ENCODE data around the gene CD276. TPM values are rescaled to one million over a fixed set of nuclear protein-coding genes. Genes with fewer than 3 reads are reported as not detected.
"Not testable (repeated sequence)": the region's sequence is repeated elsewhere in the genome, so short reads cannot be mapped to it uniquely, and the experiment has no call there.

CD276 gene
- total RNA-seq, 1 experiment from 2014 or later: 136 TPM

DNA sequence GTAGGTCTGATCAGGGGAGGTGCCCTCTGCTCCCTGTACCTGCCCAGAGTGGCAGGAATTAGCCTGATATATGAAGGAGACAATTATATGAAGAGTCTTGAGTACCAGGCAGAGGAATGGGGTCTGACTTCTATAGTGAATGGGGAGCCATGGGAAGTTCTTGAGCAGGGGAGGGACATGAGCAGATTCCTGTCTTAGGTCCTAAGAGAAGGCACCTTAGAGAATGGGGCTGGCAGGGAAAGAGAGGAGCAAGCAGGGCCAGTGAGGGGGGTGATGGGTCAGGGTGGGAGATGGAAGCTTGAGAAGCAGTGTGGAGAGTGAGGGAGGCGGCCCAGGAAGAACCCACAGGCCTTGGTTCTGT lies 12.4 kb downstream of the CD276 start:
- H3K36me3 ChIP-seq (replicated peaks; ENCODE audit: control insufficient read depth, insufficient read depth, low read length): peaks cover 1% of the 10 kb centered on the region
- H3K4me3 ChIP-seq (ENCODE audit: insufficient read depth, low read depth, low read length): no peak overlapping the region
- no peaks in the 10 kb centered on the region for H3K27me3 ChIP-seq (ENCODE audit: control insufficient read depth, insufficient read depth, low read length)
- no peak for DNase-seq

DNA sequence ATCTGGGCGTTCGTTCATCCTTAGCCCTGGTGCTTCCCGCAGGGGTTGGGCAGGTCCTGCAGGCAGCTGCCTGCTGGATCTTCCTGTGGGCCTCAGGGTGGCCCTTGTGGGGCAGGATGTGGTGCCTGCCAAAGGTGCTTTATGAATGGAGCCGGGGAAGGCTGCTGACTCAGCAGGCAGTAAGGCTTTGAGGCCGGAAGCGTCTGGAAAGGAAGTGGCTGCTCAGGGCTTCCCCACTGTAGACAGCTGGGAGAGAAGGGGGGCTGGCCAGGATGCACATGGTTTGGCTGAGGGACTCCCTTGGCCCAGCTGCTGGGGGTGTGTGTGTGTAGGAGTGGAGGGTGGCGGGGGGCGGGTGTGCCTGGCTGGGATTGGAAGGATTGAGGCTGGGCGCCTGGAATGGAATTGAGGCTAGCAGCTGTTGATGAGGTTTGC lies 12.9 kb downstream of the CD276 start:
- DNase-seq: peak; percentile 78
- Histone ChIP-seq H3K36me3 (replicated peaks; ENCODE audit: control insufficient read depth, insufficient read depth, low read length) (peaks cover 1% of the 10 kb centered on the region), H3K27me3 (ENCODE audit: control insufficient read depth, insufficient read depth, low read length) (no peaks in the 10 kb centered on the region), H3K4me3 (ENCODE audit: insufficient read depth, low read depth, low read length) (no peak overlapping the region)

DNA sequence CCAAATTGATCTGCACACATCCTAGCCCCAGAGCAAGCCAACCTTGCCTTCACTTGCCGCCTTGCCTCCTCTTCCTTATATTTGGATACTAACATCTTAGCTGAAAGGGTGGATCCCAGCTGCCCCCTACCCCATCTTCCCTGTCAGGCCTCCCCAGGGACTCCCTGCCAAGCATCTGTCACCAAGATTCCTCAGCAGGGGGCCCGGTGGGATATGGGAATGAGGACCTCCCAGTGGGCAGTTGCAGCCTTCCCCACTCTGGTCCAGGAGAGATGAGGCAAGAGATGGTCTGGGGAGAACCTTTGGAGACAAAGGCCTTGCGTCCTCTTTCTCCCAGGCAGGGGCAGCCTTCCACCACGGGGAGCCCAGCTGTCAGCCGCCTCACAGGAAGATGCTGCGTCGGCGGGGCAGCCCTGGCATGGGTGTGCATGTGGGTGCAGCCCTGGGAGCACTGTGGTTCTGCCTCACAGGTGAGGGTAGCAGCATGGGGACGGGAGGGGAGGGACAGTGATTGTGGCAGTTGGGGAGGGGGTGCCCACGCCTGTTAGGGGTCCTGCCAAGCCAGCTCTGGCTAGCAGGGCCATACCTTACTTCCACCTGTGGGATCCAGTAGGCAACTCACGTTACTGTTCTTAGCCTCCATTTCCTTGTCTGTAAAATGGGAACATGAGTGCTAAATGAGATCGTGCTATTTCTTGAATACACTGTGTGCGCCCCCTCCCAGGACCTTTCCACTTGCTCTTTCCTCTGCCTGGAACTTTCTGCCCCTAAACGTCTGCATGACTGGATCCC lies 15.3 kb downstream of the CD276 start:
- no peaks in the 10 kb centered on the region for H3K27me3 ChIP-seq (ENCODE audit: control insufficient read depth, insufficient read depth, low read length)
- H3K4me3 ChIP-seq (ENCODE audit: insufficient read depth, low read depth, low read length): no peak overlapping the region
- DNase-seq: peak; percentile 39
- H3K36me3 ChIP-seq (replicated peaks; ENCODE audit: control insufficient read depth, insufficient read depth, low read length): peaks cover 3% of the 10 kb centered on the region

DNA sequence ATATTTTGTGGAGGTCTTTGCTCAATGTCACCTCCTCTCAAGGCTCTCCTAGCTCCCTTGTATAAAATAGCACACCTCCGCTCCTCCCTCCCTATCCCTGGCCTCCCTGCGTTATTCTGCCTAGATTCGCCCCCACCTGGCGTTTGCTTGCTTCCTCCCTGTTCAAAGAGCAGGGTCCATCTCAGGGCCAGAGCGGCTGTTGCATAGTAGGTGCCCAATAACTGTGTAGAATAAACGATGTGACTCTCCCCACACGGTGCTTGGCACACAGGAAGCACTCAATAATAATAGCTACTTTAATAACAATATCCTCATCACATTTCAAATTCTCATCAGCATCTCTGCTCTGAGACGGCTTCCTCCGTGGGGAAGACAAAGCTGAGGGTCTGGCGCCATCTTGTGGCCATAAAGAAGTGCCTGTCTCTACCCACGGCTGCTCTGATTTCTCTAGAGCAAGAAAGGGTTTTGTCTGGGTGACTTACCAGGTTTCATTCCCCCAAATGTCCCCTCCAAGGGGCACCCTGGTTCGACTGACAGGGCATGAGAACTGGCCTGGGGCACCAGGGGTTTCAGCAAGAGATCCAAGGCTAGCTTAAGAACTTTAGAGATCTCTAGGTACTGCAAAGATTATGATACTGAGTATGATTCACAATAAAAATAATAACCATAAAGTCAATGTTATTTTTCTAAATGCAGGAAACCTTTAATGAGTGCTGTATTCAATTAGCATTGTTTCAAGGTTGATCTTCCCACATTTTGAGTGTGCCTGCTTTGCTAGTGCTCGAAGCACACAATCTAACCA lies 16.1 kb downstream of the CD276 start:
- peak; percentile 87 for DNase-seq
- H3K27me3 ChIP-seq (ENCODE audit: control insufficient read depth, insufficient read depth, low read length): no peaks in the 10 kb centered on the region
- H3K4me3 ChIP-seq (ENCODE audit: insufficient read depth, low read depth, low read length): no peak overlapping the region
- peaks cover 6% of the 10 kb centered on the region for H3K36me3 ChIP-seq (replicated peaks; ENCODE audit: control insufficient read depth, insufficient read depth, low read length)

DNA sequence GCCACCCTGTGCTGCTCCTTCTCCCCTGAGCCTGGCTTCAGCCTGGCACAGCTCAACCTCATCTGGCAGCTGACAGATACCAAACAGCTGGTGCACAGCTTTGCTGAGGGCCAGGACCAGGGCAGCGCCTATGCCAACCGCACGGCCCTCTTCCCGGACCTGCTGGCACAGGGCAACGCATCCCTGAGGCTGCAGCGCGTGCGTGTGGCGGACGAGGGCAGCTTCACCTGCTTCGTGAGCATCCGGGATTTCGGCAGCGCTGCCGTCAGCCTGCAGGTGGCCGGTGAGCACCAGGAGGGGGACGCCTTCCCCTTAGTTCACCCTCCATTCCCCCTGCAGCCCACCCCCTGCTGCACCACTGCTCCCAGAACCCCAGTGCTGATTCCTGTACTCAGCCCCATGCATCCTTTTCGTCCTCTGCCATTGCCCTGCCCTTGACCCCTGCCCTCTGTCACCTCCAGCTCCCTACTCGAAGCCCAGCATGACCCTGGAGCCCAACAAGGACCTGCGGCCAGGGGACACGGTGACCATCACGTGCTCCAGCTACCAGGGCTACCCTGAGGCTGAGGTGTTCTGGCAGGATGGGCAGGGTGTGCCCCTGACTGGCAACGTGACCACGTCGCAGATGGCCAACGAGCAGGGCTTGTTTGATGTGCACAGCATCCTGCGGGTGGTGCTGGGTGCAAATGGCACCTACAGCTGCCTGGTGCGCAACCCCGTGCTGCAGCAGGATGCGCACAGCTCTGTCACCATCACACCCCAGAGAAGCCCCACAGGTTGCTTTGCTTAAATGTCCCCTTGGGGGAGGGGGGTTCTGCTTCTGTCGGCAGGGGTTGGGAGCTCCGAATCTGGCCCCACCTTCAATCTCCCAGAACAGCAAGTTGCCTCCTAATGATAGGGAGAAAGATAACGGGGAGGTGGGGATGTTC lies 18.4 kb downstream of the CD276 start:
- peak; percentile 55 for DNase-seq
- not testable (repeated sequence) for H3K27me3 ChIP-seq (ENCODE audit: control insufficient read depth, insufficient read depth, low read length); H3K4me3 ChIP-seq (ENCODE audit: insufficient read depth, low read depth, low read length)
- peaks cover 14% of the 10 kb centered on the region for H3K36me3 ChIP-seq (replicated peaks; ENCODE audit: control insufficient read depth, insufficient read depth, low read length)

DNA sequence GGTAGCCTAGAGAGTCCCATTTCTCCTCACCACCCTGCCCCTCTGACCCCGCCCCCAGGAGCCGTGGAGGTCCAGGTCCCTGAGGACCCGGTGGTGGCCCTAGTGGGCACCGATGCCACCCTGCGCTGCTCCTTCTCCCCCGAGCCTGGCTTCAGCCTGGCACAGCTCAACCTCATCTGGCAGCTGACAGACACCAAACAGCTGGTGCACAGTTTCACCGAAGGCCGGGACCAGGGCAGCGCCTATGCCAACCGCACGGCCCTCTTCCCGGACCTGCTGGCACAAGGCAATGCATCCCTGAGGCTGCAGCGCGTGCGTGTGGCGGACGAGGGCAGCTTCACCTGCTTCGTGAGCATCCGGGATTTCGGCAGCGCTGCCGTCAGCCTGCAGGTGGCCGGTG lies 19.4 kb downstream of the CD276 start:
- not testable (repeated sequence) for H3K4me3 ChIP-seq (ENCODE audit: insufficient read depth, low read depth, low read length); DNase-seq; H3K27me3 ChIP-seq (ENCODE audit: control insufficient read depth, insufficient read depth, low read length)
- H3K36me3 ChIP-seq (replicated peaks; ENCODE audit: control insufficient read depth, insufficient read depth, low read length): peaks cover 23% of the 10 kb centered on the region

DNA sequence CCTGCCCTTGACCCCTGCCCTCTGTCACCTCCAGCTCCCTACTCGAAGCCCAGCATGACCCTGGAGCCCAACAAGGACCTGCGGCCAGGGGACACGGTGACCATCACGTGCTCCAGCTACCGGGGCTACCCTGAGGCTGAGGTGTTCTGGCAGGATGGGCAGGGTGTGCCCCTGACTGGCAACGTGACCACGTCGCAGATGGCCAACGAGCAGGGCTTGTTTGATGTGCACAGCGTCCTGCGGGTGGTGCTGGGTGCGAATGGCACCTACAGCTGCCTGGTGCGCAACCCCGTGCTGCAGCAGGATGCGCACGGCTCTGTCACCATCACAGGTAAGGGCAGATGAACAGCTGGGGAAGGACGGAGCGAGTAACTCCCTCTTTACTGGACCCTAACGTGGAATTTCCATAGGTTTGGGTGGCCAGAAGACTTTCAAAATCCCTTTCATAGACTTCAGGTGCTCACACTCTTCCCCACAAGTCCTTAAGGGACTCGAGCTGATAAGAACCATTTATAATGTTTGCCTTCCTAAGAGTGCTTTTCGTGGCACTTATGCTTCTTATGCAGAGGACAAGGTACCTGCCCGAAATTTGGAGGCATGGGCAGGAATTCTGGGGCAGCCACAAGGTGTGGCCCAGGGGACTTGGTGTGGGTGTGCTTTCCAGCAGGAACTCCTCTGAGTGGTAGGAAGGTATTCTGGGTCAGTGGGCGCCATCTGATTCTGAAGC lies 20.1 kb downstream of the CD276 start:
- H3K4me3 ChIP-seq (ENCODE audit: insufficient read depth, low read depth, low read length); H3K27me3 ChIP-seq (ENCODE audit: control insufficient read depth, insufficient read depth, low read length); DNase-seq: not testable (repeated sequence)
- H3K36me3 ChIP-seq (replicated peaks; ENCODE audit: control insufficient read depth, insufficient read depth, low read length): peaks cover 25% of the 10 kb centered on the region

DNA sequence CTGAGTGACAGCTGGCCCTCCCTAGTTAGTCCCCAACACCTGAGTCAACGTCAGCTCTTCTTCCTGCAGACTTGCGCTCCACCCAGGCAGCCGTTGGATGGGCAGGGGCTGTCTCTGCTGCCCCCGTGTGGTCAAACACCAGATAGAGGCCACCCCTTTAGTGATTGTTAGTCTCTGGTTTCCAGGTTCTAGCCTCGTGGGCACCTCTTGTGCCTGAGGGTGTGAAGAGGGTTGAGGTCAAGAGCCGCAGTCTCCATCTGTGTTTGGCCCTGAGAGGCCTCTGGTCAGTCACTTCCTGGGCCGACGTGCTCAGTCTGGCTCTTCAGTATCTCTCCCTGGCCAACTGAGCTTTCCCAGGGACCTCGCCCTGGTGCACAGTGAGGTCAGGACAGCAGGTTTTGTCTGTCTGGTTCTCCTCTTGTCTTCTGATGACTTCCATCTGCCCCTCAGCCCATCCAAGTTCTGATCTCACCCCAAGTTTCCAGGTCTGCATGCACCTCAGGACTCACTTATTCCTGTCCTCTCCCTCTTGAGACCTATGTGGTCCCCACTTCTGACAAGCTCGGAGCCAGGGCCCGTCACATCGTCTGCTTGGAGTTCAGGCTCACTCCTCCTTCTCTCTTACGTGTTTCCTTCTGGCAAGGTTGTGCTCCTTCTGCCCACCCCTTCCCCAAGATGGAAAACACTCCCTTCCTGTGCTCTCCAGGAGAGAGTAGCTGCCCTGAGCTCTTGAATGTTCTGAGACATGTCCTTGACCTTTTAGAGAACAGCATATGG lies 20.9 kb downstream of the CD276 start:
- Histone ChIP-seq H3K36me3 (replicated peaks; ENCODE audit: control insufficient read depth, insufficient read depth, low read length) (peaks cover 27% of the 10 kb centered on the region), H3K27me3 (ENCODE audit: control insufficient read depth, insufficient read depth, low read length) (no peaks in the 10 kb centered on the region), H3K4me3 (ENCODE audit: insufficient read depth, low read depth, low read length) (no peak overlapping the region)
- peak; percentile 92 for DNase-seq

DNA sequence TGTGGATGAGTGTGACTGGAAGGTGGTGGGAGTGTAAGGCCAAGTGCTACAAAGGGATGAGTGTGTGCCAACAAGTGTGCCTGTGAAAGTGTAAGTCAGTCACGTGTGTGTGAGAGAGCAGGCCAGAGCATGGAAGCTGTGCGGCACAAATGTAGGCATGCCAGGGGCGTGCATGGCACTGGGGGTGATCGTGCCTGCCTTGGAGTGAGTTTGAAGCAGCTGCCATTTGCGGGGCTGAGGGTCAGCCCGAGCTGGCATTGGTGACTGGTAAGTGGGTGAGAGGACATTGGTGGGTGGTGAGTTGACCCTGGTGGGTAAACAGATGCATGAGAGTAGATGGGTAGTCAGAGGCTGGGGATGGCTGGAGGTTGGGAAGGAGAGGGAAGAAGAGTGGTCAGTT lies 24.5 kb downstream of the CD276 start:
- peaks cover 32% of the 10 kb centered on the region for H3K36me3 ChIP-seq (replicated peaks; ENCODE audit: control insufficient read depth, insufficient read depth, low read length)

DNA sequence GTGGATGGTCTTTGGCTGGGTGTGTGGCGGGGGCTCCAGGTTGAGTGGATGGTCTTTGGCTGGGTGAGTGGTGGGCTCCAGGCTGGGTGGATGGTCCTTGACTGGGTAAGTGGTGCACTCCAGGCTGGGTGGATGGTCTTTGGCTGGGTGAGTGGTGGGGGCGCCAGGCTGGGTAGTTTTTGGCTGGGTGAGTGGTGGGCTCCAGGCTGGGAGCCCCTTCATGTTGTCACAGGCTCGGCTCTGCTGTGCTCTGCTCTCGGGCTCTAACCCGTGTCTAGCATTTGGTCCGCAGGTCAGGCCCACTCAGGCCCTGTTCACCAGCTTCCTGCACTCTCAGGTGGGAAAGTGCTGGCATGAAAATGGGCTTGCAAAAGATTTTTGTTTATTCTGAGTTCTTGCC lies 25.1 kb downstream of the CD276 start:
- DNase-seq: no peak
- Histone ChIP-seq H3K4me3 (ENCODE audit: insufficient read depth, low read depth, low read length) (no peak overlapping the region), H3K27me3 (ENCODE audit: control insufficient read depth, insufficient read depth, low read length) (no peaks in the 10 kb centered on the region), H3K36me3 (replicated peaks; ENCODE audit: control insufficient read depth, insufficient read depth, low read length) (peaks cover 32% of the 10 kb centered on the region)

More for the DNA sequence above, 24.5 kb downstream of the CD276 start:
- H3K4me3 ChIP-seq (ENCODE audit: insufficient read depth, low read depth, low read length): no peak overlapping the region
- no peaks in the 10 kb centered on the region for H3K27me3 ChIP-seq (ENCODE audit: control insufficient read depth, insufficient read depth, low read length)
- DNase-seq: no peak

DNA sequence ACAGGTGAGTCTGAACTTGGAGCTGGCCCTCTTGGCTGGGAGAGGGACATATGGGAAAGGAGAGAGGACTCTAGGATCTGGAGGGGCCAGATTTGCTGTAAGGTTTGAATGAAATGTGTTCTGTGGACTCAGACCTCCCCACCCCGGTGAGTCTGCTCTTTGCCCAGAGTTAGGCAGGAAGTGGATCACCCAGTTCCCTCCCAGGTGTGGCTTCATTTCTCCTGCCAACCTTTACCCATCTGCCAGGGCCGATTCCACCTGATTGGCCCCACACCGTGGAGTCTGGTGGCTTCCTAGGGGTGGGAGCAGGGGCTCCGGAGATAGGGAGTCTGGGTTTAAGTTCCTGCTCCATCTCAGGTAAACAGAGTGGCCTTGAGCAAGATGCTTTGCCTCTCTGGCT lies 25.5 kb downstream of the CD276 start:
- Histone ChIP-seq H3K4me3 (ENCODE audit: insufficient read depth, low read depth, low read length) (no peak overlapping the region), H3K36me3 (replicated peaks; ENCODE audit: control insufficient read depth, insufficient read depth, low read length) (peaks cover 31% of the 10 kb centered on the region), H3K27me3 (ENCODE audit: control insufficient read depth, insufficient read depth, low read length) (no peaks in the 10 kb centered on the region)
- no peak for DNase-seq

DNA sequence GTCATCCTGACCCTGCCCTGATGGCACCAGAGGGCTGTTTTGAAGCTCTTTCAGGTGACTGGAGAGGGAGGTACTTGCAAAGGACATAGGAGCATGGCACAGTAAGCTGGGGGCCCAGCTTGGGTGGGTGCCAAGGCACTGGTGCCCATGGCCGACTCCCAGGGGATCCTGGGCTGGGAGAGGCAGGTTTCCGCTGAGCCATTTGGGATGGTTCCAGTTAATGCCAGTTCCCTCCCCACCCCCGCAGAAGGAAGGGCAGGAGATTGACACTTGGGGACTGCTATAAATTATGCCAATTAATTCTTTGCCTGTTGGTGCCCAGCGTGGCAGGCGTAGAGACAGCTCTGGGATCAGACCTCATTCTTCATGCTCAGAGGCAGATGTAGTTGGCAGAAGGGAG lies 26.1 kb downstream of the CD276 start:
- Histone ChIP-seq H3K4me3 (ENCODE audit: insufficient read depth, low read depth, low read length) (no peak overlapping the region), H3K27me3 (ENCODE audit: control insufficient read depth, insufficient read depth, low read length) (no peaks in the 10 kb centered on the region), H3K36me3 (replicated peaks; ENCODE audit: control insufficient read depth, insufficient read depth, low read length) (peaks cover 28% of the 10 kb centered on the region)
- DNase-seq: no peak

DNA sequence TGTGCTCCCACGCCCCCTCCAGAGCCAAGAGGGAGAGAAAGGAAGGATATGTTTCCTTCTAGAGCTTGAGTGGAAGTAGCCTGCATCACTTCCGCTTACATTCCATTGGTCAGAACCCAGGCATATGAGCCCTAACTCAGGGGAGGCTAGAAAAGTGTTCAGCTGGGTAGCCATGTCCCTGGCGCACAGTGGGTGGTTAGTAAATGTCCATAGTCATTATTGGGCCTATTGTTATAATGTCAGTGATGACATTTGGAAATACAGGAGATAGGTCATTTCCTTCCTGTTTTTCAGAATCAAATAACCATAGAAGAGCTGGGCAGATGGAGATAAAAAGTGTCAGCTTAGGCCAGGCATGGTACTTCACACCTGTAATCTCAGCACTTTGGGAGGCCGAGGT lies 27.3 kb downstream of the CD276 start:
- Histone ChIP-seq H3K36me3 (replicated peaks; ENCODE audit: control insufficient read depth, insufficient read depth, low read length) (peaks cover 27% of the 10 kb centered on the region), H3K27me3 (ENCODE audit: control insufficient read depth, insufficient read depth, low read length) (no peaks in the 10 kb centered on the region), H3K4me3 (ENCODE audit: insufficient read depth, low read depth, low read length) (no peak overlapping the region)
- DNase-seq: no peak
